Left lobe of liver (tissue), 2 donors: Measurements from ENCODE around the gene WDR6. TPM values are rescaled to one million over a fixed set of nuclear protein-coding genes. Genes with fewer than 3 reads are reported as not detected.
A peak's percentile ranks its signal among the peaks of the same experiment; 100 is the strongest.

Experiments
- ATAC-seq: fragments of 200-7000 bp; cut with Tn5 transposase; one replicate; pipeline ENCODE4 v1.9.1; 2020; ENCODE audit warnings: mild to moderate bottlenecking, moderate library complexity
- DNase-seq: peaks from one replicate; pipeline ENCODE4 v3.0.0-alpha.2; 2020; ENCODE audit warnings: low spot score
- total RNA-seq: library from RNA; stranded (reverse); gene quantifications from one replicate; pipeline ENCODE4 v1.2.1, GENCODE V29; 2021
- donor health status: DM: no; HTN: no; CAD: no; lungs with moderate emphysema.
- donor health status: DM: no; HTN: yes; CAD: no.

Gene WDR6
- total RNA-seq, 1 donor from 2014 or later = 79.5 TPM

GRCh38 chr3:49015072-49015471 lies 7.9 kb downstream of the WDR6 start:
- no peak for ATAC-seq
- no peak for DNase-seq

- DNase-seq (no peak), ATAC-seq (no peak)
Measured at GRCh38 chr3:49015765-49016164, 8.6 kb downstream of the WDR6 start.

GRCh38 chr3:49016414-49017228 lies 9.4 kb downstream of the WDR6 start:
- ATAC-seq (no peak), DNase-seq (no peak)

- ATAC-seq (no peak), DNase-seq (no peak)
Measured at GRCh38 chr3:49017229-49017970, 10.2 kb downstream of the WDR6 start.

- DNase-seq (peak; percentile 75), ATAC-seq (peak; percentile 15)
Measured at GRCh38 chr3:49017971-49018706, 10.9 kb downstream of the WDR6 start, which contains the start of gene DALRD3. Gene DALRD3, minus strand, starts transcription at chr3:49018580. Its CDS starts 16 bp downstream, at chr3:49018564.

- no peak for DNase-seq
- no peak for ATAC-seq
Measured at GRCh38 chr3:49018707-49019006, 11.5 kb downstream of the WDR6 start.

- DNase-seq = no peak
Measured at GRCh38 chr3:49019941-49020329, 12.7 kb downstream of the WDR6 start.

GRCh38 chr3:49020330-49021212 lies 13.4 kb downstream of the WDR6 start:
- ATAC-seq = peak; percentile 15
- peak; percentile 72 for DNase-seq

More at GRCh38 chr3:49019941-49020329, 12.7 kb downstream of the WDR6 start:
- ATAC-seq = no peak

- DNase-seq (peak; percentile 99), ATAC-seq (peak; percentile 82)
Measured at GRCh38 chr3:49021213-49021812, 14.1 kb downstream of the WDR6 start.

GRCh38 chr3:49021813-49022687 lies 14.9 kb downstream of the WDR6 start, which contains the start of gene NDUFAF3:
Gene NDUFAF3, plus strand, starts transcription at chr3:49022121. Its CDS starts 24 bp downstream, at chr3:49022145.
- ATAC-seq (peak; percentile 79), DNase-seq (peak; percentile 94)

- no peak for DNase-seq
- no peak for ATAC-seq
Measured at GRCh38 chr3:49022688-49023171, 15.5 kb downstream of the WDR6 start.

GRCh38 chr3:49023775-49024174 lies 16.6 kb downstream of the WDR6 start:
- DNase-seq = no peak
- ATAC-seq = no peak

- no peak for DNase-seq
- no peak for ATAC-seq
Measured at GRCh38 chr3:49024449-49024848, 17.3 kb downstream of the WDR6 start.

GRCh38 chr3:49025005-49025792 lies 18.0 kb downstream of the WDR6 start:
- DNase-seq (no peak), ATAC-seq (no peak)

- no peak for ATAC-seq
Measured at GRCh38 chr3:49025793-49026520, 18.8 kb downstream of the WDR6 start.

GRCh38 chr3:49026536-49026935 lies 19.3 kb downstream of the WDR6 start:
- no peak for DNase-seq
- ATAC-seq = no peak

More at GRCh38 chr3:49025793-49026520, 18.8 kb downstream of the WDR6 start:
- DNase-seq = no peak

- ATAC-seq (no peak), DNase-seq (no peak)
Measured at GRCh38 chr3:49027634-49028033, 20.4 kb downstream of the WDR6 start.
